Ovary (tissue), 3 donors: ENCODE results near the gene VEPH1.

ENCODE experiments used
- CTCF ChIP-seq, 3 donors: fragments of 450-650 bp in 2 of 3; fragments of 200-600 bp in 1 of 3; IDR thresholded peaks; one replicate each; pipeline versions ENCODE4 v1.5.1 to v1.8.0; 2016 to 2022; ENCODE audit warnings: antibody characterized with exemption in 3 of 3, mild to moderate bottlenecking in 1 of 3
- POLR2A ChIP-seq: fragments of 450-650 bp; IDR thresholded peaks from one replicate; pipeline ENCODE4 v1.6.1; 2017; ENCODE audit warnings: antibody characterized with exemption, mild to moderate bottlenecking, moderate library complexity
- donor health status: DM: no; HTN: no; CAD: no.

GRCh38 chr3:157452097-157452496, 51.1 kb downstream of the VEPH1 start:
- TF ChIP-seq CTCF (IDR thresholded peaks at IDR 0.05) = no peak
- no peak for TF ChIP-seq POLR2A
